Measurements from ENCODE around the gene KIAA1671.

- TF ChIP-seq CTCF (IDR thresholded peaks at IDR 0.05): no peak
- no peak for TF ChIP-seq EZH2 (IDR thresholded peaks at IDR 0.05; ENCODE audit: borderline replicate concordance, insufficient read depth, low read depth, low read length, poor library complexity, severe bottlenecking)
Observed at GRCh38 chr22:25125693-25126357, 173.3 kb downstream of the KIAA1671 start.
